GM18526 (cell line): Measurements from ENCODE around the gene RNF166.
A peak's percentile ranks its signal among the peaks of the same experiment; 100 is the strongest.

Source experiments
- POLR2A ChIP-seq: IDR thresholded peaks from 3 replicates; pipeline ENCODE4 v1.6.1; 2011; ENCODE audit not compliant: insufficient read length; ENCODE audit errors: extremely low read depth

The RNF166 gene

GRCh38 chr16:88671806-88672205 is 34.4 kb downstream of the RNF166 start:
- TF ChIP-seq POLR2A = no peak

- no peak for TF ChIP-seq POLR2A
These were observed 36.2 kb downstream of the RNF166 start for GRCh38 chr16:88669980-88670379.

GRCh38 chr16:88667461-88667860 is 38.7 kb downstream of the RNF166 start:
- TF ChIP-seq POLR2A = no peak

GRCh38 chr16:88665570-88665969 is 40.6 kb downstream of the RNF166 start:
- no peak for TF ChIP-seq POLR2A

GRCh38 chr16:88665148-88665547 is 41.1 kb downstream of the RNF166 start:
- no peak for TF ChIP-seq POLR2A

- peak; percentile 92 for TF ChIP-seq POLR2A
These were observed 43.2 kb downstream of the RNF166 start, which contains the start of gene MVD for GRCh38 chr16:88662843-88663606. Gene MVD, minus strand, starts transcription at chr16:88663091. Its CDS starts 11 bp downstream, at chr16:88663080.

GRCh38 chr16:88662222-88662842 is 43.9 kb downstream of the RNF166 start:
- TF ChIP-seq POLR2A = no peak

- TF ChIP-seq POLR2A = no peak
These were observed 44.7 kb downstream of the RNF166 start for GRCh38 chr16:88661468-88661867.

GRCh38 chr16:88659160-88659559 is 47.0 kb downstream of the RNF166 start:
- no peak for TF ChIP-seq POLR2A

- TF ChIP-seq POLR2A = no peak
These were observed 47.5 kb downstream of the RNF166 start for GRCh38 chr16:88658714-88659113.

- TF ChIP-seq POLR2A = no peak
These were observed 48.8 kb downstream of the RNF166 start for GRCh38 chr16:88657371-88657770.

GRCh38 chr16:88656291-88656980 is 49.8 kb downstream of the RNF166 start:
- no peak for TF ChIP-seq POLR2A

GRCh38 chr16:88655733-88656281 is 50.4 kb downstream of the RNF166 start:
- no peak for TF ChIP-seq POLR2A

- no peak for TF ChIP-seq POLR2A
These were observed 51.0 kb downstream of the RNF166 start for GRCh38 chr16:88655053-88655732.
